ENCODE measurements around the gene EP400. TPM values are rescaled to one million over a fixed set of nuclear protein-coding genes. Genes with fewer than 3 reads are reported as not detected.

The EP400 gene
- total and polyA plus RNA-seq, 4 donors: 11.4 to 47.8 (median 25.7) TPM

GRCh38 chr12:131922772-131923171 lies 27.0 kb upstream of the EP400 start:
- Histone ChIP-seq H3K4me3 (no peak overlapping the region), H3K9ac (ENCODE audit: insufficient read depth in 1 of 2, low read length in 2 of 2) (no peak overlapping the region), H3K27me3 (ENCODE audit: control insufficient read depth in 3 of 3, insufficient read depth in 3 of 3, low read length in 2 of 3) (no peaks in the 10 kb centered on the region), H3K27ac (ENCODE audit: low read depth in 1 of 2, low read length in 1 of 2) (no peak overlapping the region), H3K9me3 (ENCODE audit: control insufficient read depth in 4 of 4, insufficient read depth in 3 of 4, low read length in 3 of 4) (no peaks in the 10 kb centered on the region), H3K4me1 (ENCODE audit: control insufficient read depth in 5 of 5, insufficient read depth in 5 of 5, low read length in 5 of 5) (no peaks in the 10 kb centered on the region), H3K36me3 (ENCODE audit: control insufficient read depth in 4 of 4, insufficient read depth in 4 of 4, low read length in 4 of 4) (peaks cover 0 to 42% (median 7%) of the 10 kb centered on the region in 4 donors)
- 93 to 94% methylated on average over 13 of the region's 13 CpGs for WGBS, 2 donors
- no peak for TF ChIP-seq CTCF (IDR thresholded peaks at IDR 0.05; ENCODE audit: control extremely low read depth, extremely low read depth)
- no peak for ATAC-seq (ENCODE audit: insufficient read depth, low FRiP score)
- DNase-seq: no peak

GRCh38 chr12:131923260-131923659 lies 26.5 kb upstream of the EP400 start:
- DNase-seq (no peak), ATAC-seq (ENCODE audit: insufficient read depth, low FRiP score) (no peak)
- Histone ChIP-seq H3K36me3 (ENCODE audit: control insufficient read depth in 4 of 4, insufficient read depth in 4 of 4, low read length in 4 of 4) (peaks cover 0 to 39% (median 7%) of the 10 kb centered on the region in 4 donors), H3K4me3 (no peak overlapping the region), H3K4me1 (ENCODE audit: control insufficient read depth in 5 of 5, insufficient read depth in 5 of 5, low read length in 5 of 5) (no peaks in the 10 kb centered on the region), H3K27ac (ENCODE audit: low read depth in 1 of 2, low read length in 1 of 2) (no peak overlapping the region), H3K9ac (ENCODE audit: insufficient read depth in 1 of 2, low read length in 2 of 2) (no peak overlapping the region), H3K27me3 (ENCODE audit: control insufficient read depth in 3 of 3, insufficient read depth in 3 of 3, low read length in 2 of 3) (no peaks in the 10 kb centered on the region), H3K9me3 (ENCODE audit: control insufficient read depth in 4 of 4, insufficient read depth in 3 of 4, low read length in 3 of 4) (no peaks in the 10 kb centered on the region)
- WGBS, 2 donors: 83 to 89% methylated on average over 11 of the region's 11 CpGs
- TF ChIP-seq CTCF (IDR thresholded peaks at IDR 0.05; ENCODE audit: control extremely low read depth, extremely low read depth): no peak

- 92 to 93% methylated on average over 22 to 24 of the region's 24 CpGs for WGBS, 2 donors
Observed at GRCh38 chr12:131927110-131928079, 22.3 kb upstream of the EP400 start.

More at GRCh38 chr12:131927110-131928079, 22.3 kb upstream of the EP400 start:
- no peaks in the 10 kb centered on the region for H3K9me3 ChIP-seq (ENCODE audit: control insufficient read depth in 4 of 4, insufficient read depth in 3 of 4, low read length in 3 of 4)
- no peak for ATAC-seq (ENCODE audit: insufficient read depth, low FRiP score)
- DNase-seq: no peak
- H3K9ac ChIP-seq (ENCODE audit: insufficient read depth in 1 of 2, low read length in 2 of 2): no peak overlapping the region
- H3K36me3 ChIP-seq (ENCODE audit: control insufficient read depth in 4 of 4, insufficient read depth in 4 of 4, low read length in 4 of 4): peaks cover 0 to 8% (median 6%) of the 10 kb centered on the region in 4 donors
- TF ChIP-seq CTCF (IDR thresholded peaks at IDR 0.05; ENCODE audit: control extremely low read depth, extremely low read depth): no peak
- H3K4me1 ChIP-seq (ENCODE audit: control insufficient read depth in 5 of 5, insufficient read depth in 5 of 5, low read length in 5 of 5): peaks cover 0 to 10% (median 0%) of the 10 kb centered on the region in 5 donors
- H3K27me3 ChIP-seq (ENCODE audit: control insufficient read depth in 3 of 3, insufficient read depth in 3 of 3, low read length in 2 of 3): no peaks in the 10 kb centered on the region
- no peak overlapping the region for H3K27ac ChIP-seq (ENCODE audit: low read depth in 1 of 2, low read length in 1 of 2)
- H3K4me3 ChIP-seq: no peak overlapping the region
